HG03378 (cell line): ENCODE results near the gene HOXD9.

ENCODE experiments used
- ATAC-seq: cut with Tn5 transposase; IDR thresholded peaks from one replicate; pipeline ENCODE4 v1.9.1; 2021; ENCODE audit warnings: mild to moderate bottlenecking, moderate library complexity; ENCODE audit not compliant: unreplicated experiment

HOXD9 gene

DNA sequence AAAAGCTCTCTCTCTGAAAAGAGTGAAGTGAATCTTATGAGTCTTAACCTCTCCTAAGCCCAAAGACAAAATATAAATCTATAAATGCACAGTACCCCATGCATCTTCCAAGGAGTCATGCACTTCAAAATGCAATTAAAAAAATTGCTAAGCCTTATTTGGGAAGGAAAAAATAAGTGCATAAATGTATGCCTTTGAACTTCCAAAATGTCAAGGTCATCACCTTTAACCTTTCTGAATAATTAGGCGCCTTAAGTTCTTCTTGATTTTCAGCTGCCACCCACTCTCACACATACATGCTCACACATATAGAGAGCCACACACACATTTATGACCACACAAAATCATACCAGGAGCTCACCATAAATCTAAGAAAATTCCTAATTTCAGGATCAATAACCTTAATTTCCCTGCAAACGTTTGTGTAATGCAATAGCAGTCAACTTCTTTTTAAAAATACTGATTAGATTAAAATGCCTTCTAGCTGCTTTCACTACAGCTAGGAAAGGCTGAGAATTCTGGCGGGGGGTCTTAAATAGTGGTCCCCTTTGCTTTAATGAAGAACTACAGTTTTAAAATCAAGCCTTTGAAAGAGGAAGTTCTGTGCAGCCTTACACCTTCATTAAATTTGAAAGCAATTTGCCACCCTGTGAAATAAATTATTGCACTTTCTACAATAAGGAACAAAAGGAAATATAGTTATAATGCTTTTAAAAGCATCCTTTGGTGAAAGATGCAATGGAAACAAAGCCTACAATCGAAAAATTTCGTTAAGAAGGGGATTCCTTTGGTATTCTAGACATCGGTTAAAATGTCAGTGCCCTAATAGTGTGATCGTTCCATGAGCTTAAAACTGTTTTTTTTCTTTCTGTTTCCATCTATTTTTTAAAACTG lies 11.9 kb upstream of the HOXD9 start:
- no peak for ATAC-seq

DNA sequence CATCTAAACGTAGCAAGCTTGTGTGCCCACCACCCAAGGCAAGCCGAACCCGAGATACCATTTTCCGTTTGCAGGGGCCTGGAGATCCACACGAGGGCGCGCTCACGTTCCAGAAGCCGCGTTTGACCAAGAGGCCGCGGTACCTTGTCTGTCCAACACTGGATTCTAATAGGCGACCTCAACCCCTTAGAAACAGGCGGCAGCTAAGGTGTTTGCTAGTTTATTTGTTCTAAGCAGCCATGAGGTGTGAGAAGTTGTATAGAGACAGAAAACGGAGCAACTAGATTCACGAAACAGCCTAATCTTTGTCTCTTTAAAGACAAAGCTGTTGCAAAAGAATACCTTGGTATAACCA lies 11.2 kb upstream of the HOXD9 start:
- no peak for ATAC-seq

DNA sequence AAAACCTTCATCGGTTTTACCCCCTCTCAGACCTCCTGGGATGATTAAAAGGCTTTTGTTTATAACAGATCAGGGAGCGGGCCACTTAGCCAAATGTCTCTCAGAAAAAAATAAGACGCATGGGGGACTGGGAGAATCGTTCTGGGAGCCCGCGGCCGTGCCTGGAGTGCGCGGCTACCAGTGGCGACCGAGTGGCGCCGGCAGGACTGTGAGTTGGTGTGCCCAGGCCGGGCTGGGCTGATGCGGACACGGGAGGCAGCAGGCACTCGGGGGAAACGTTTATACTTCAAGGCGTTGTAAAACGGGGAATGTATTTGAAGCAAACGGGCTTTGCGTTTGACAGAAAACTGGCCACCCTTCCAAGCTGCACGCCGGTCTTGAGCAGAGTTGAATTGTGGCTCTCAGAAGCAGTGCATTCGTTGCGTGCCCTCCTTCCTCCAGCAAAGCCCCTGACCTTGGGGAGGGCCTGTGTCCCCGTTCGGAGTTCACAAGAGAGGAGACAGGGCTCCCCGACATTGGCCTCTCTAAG lies 10.6 kb upstream of the HOXD9 start:
- ATAC-seq: no peak

DNA sequence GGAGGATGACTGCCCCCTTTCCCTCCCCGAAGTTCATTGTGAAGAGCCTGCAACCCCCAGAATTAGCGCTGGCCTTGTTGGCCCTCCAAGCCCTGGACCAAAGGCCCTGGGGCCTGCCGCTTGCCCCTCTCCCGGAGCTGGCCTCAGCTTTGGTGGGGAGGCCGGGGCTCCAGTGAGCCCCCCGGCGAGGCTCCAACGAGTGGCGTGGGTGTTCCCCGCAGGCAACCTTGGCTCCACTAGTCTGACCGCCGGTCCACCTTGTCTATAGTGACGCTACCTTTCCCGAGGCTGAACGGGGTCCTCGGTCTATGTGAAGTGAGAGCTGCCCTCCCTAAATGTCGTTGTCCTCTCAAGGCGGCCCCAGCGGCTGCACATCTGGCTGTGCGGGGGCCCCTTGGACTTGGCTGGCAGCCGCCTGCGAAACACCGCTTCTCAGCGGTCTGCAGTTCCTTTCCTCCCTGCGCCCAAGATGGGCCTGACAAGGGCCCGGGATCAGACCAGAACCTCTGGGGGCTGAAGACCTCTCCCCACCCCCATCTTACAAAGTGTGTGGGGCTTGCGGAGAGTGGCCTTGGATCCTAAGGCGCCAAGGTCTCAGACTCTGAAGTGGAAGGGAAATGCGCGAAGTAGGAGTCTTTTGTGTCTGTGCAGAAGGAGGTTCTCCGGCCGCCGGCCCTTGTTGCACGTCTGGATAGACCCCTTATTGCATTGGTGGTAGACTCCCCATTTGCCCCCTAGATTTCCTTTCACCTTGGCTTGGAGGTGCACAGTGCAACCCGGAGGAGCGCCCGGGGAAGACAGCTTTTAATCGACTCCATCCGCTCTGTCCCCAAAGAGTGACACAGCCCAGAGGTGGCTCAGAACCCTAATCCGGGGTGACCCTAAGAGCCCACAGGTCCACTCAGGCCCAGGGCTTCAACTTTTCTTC lies 9.9 kb upstream of the HOXD9 start:
- no peak for ATAC-seq

DNA sequence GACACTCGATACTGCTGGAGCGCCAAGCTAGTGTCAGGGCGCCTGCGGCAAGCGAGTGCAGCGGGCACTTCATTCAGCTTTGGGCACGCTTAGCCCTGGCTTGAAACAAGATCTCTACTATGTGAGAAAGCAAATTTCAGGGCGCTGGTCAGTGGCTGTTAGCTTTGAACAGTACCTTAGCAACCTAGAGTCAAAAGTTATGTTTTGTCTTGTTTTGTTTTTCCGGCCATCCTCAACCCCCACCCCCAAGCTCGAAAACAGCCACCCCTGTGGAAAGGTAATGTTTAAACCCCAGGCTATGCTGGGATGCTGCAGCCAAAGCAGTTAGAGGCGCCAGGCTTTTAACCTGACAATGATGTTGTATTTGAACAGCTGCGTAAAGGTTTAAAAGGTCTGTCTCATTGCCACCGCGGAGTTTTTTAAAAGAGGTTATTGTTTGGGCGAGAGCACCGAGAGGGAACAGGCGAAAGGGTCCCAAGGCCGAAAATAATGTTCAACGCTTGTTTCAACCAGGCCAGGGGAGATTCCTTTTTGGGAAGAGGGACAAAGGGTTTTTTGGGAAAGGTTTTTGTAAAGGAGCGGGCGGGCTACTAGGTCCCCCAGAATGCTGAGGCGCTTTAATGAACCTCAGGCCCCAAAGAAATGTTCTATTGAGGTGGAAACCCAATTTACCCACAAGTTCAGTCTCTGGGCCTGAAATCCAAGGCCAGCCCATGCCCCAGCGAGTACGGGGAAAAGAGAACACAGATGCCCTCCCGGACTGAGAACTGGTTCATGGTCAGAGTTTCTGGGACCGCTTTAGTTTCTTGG lies 8.2 kb upstream of the HOXD9 start:
- ATAC-seq: no peak

DNA sequence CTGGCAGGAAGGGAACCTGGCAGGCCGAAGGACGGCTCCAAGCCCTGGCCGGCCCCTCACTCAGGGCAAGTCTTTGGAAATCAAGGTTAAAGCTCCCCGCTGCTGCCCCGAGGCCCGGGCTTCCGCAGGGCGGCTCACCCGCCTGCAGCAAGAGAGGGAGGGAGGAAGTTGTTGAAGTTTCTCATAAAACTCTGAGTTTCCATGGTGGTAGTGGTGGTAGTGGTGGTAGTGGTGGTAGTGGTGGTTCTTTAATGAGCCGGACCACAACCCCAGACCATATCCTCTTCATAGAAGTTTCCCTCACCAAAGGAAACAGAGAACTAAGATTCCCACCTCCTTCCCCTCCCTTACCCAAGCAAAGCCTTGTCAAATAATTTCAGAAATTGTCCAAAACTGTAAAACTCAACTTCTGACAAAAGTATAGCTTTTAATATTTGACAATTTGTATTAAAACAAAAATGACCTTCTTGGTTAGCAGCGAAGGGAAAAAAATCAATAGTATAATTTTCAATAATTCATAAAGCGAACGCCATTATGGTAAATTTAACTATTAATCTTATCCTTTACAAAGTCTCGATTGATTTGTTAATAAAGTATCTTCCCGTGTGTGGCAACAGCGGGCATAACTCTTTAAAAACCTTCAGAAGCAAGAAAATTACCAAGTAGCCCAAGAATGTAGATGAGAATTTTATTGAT lies 7.4 kb upstream of the HOXD9 start:
- ATAC-seq: no peak

DNA sequence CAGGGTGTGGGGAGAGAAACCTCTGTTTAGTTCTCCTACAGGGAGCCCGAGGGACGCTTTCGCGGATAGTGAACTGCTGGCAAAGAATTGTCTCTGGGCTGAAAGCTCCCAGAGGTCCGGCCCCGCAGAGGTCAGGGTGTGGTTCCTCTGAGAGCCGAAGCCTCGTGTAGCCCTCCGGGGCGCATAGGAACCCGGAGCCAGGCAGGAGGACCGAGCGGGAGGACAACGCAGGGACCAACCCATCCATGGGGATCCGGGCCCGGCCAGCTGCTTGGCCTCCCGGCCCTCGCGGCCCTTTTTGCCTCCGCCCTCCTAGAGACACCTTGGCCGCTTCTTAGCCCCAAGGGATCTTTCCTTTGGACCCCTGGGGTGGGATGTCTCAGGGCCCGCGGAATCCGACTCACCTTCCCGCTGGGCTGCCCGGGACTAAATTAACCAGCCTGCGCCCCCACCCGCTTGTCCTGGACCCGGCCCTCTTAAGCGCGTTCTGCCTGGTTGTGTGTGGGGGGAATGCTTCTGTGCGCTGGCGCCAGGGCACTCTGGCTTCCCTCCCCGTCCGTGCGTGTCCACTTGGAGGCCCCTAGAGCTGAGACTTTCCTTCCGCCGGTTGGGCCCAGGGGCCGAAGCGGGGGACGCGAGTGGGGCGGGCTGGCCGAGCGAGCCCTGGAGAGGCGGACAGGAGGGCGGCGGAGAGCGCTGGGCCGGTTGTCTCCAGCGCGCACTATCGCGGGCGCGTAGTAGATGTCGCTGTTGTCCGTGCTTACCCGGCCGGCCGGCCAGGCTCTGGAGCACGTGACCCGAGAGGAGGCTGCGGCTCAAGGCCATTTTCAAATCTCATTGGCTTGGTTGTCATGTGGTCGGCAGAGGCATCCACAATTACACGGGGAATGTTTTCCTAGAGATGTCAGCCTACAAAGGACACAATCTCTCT lies 6.4 kb upstream of the HOXD9 start, which contains the start of gene HOXD10:
HOXD10 (plus strand) TSS at position 896 of the 931 bp plus-strand sequence. CDS start 56 bp downstream, outside the sequence.
- no peak for ATAC-seq

DNA sequence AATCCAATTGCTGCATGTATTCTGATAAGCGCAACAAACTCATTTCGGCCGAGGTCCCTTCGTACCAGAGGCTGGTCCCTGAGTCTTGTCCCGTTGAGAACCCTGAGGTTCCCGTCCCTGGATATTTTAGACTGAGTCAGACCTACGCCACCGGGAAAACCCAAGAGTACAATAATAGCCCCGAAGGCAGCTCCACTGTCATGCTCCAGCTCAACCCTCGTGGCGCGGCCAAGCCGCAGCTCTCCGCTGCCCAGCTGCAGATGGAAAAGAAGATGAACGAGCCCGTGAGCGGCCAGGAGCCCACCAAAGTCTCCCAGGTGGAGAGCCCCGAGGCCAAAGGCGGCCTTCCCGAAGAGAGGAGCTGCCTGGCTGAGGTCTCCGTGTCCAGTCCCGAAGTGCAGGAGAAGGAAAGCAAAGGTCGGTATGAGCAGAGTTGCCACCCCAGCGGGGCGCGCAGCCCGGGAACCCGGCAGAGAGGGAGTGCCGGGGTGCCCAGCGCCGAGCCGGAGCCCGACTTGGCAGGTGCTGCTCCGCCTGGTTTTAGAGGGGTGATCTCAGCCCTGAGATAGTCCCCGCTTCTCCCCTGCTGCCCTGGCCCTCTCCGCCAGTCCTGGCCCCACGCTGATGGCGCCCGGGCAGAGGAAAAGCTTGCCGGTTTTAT lies 5.2 kb upstream of the HOXD9 start:
- ATAC-seq: no peak

DNA sequence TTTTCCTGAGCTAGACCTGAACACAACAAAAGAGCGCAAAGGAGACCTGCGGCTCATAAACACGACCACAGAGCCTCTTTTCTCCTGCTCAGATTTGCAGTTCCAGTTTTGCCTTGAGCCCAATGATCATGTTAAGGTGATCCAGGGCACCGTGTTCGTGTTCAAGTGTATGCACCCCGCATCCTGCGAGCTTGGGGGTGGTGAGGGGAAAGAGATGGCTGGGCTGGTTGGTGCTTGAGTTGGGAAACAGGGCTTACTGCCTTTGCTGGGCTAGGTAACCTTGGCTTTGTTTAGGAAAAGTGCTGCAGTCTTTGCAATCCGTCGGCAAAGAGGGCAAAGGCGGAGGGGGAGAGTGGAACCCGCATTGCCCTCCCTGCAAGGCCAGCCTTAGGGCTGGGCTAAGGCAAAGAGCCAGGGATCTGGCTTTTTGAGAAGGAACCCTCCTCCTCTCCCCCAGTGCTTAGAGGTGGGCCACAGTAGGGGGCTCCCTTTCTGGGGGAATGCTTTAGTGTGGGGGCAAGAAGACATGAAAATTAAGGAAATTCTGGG lies 4.6 kb upstream of the HOXD9 start:
- no peak for ATAC-seq

DNA sequence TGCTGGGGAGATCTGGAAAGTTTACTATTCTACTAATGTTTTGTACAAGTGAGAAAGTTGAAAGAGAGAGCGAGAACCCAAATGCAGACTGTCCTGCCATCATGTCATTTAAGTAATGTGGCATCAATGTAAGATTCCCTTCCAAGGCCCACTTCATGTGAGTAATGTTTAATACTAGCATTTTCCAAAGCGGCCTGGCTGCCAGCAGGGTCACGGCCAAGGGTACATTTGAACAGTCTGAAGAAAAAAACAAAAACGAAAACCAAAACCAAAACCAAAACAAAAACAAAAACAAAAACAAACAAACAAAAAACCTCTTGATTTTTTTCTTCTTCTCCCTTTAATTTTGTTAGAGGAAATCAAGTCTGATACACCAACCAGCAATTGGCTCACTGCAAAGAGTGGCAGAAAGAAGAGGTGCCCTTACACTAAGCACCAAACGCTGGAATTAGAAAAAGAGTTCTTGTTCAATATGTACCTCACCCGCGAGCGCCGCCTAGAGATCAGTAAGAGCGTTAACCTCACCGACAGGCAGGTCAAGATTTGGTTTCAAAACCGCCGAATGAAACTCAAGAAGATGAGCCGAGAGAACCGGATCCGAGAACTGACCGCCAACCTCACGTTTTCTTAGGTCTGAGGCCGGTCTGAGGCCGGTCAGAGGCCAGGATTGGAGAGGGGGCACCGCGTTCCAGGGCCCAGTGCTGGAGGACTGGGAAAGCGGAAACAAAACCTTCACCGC lies 3.7 kb upstream of the HOXD9 start:
- no peak for ATAC-seq

DNA sequence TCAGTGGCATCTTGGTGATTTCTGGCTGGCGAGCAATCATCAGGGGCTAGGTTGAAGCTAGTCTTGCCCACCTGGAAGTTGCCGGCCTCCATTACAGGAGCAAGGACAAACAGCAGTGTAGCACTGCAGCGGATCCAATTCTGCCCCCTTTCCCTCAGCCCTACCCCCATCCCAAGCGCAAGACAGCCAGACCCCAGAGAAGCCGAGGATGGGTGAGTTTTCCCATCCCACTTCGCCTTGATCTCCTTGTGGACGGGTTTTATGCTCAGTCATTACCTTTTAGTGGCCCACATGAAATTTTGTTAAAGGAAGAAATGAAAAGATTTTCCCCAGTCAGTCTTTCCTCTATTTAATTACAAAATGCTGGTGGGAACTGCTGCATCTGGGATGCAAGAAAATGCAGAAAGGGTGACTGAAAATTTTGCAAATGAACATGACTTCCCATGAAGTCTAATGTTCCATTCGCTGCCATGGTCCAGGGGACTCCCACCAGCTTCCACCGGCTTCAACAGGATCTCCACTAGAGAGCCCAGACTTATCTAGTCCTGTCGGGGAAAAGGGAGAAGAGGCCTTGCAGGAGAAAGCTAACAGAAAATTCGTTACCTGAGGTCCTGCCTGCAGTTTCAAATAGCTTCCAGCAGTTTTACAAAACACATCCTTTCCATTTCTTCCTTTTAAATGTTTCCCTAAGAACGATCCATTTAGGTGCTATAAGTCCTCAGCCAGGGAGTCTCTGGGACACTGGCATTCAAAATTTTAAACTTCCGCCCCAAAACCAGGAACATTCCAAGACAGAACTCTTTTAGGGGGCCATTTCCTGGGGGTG lies 1.9 kb upstream of the HOXD9 start:
- ATAC-seq: no peak

DNA sequence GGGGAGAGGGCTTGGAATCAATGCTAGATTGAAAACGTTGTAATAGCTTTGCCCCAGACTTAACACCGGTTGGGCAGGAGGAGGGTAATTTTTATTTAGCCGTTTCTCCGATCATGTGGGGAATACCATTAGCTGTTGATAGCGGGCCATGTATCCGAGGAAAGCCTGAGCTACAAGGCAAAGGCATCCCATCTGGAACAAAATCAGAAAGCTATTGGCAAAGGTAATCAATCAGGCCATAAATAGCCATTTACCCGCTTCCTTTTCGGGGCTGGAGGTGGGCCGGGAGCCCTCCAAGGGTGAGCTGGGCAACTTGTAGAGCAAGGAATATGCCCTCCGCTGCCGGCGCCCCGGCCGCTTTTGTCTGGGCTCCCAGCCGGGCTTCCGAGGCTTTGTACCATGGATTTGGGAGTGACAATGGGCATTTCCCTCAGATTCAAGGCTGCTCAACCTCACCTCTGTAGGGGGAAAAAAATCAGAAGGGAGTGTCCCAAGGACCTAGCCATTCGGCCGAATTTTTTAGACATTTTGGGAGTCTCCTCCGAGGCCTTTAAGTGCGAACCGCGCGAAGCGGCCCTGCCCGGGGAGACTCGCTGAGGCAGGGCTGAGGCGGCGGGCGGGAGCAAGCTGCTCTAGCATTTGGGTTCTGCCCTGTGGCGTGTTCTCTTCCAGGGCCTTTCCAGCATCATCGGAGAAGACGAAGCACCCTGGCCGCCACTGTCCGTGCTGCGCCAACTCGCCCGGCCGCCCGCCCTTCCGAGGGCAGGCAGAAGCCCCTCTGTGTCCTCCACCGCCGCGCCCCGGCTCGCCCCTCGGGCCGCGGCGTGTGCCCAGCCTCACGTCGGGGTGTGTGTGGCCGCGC lies 1.1 kb upstream of the HOXD9 start:
- no peak for ATAC-seq

DNA sequence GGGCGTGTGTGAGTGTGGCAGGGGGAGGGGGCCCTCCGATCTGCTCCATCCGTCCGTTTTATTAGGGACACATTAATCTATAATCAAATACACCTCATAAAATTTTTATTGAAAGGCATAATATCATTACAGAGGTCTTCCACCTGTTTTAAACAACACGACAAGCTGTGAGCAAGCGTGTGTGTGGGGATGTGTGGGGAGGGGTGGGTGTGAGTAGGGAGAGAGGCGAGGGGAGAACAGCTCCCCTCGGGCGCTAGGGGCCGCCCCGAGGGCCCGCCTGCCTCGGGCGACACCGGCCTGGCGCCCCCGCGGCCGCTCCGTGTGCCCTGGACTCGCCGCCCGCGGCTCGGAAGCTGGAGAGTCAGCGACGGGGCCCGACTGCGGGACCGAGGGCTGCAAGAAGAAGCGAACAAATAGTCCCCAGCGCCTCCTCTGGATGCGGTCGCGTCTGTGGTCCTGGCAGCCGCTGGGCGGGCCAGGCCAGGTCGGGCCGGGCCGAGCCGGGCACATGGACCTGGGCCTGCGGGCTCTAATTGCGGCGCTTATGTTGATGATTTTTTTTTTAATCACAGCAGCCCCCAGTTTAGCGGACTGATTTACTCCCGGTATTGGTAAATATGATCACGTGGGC lies 352 bp upstream of the HOXD9 start:
- no peak for ATAC-seq

DNA sequence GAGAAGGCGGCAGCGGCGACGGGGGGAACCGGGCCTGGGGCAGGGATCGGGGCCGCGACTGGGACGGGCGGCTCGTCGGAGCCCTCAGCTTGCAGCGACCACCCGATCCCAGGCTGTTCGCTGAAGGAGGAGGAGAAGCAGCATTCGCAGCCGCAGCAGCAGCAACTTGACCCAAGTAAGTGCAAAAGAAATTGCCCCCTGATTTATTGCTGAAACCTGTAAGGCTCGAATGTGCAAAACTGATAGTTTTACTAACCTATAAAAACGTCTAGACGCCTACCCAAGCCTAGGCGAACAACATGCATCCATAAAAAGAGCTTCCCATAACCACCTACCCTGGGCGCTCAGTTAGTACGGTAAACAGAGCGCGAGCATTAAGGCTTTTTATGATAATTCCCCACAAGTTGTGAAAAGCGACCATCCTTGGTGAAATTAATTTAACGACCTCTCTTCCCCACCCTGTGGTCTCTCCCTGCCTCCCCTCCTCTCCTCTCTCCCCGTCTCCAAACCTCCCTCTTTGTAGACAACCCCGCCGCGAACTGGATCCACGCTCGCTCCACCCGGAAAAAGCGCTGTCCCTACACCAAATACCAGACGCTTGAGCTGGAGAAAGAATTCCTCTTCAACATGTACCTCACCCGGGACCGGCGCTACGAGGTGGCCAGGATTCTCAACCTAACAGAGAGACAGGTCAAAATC lies 1.0 kb downstream of the HOXD9 start:
- ATAC-seq: no peak
